Measurements from ENCODE around the gene KRT76. TPM values are rescaled to one million over a fixed set of nuclear protein-coding genes. Genes with fewer than 3 reads are reported as not detected.

Gene KRT76
- not detected for polyA plus RNA-seq (ENCODE audit: insufficient read length)
- long read RNA-seq, donor 1 = 0 reads
- long read RNA-seq, donor 2 = 0 reads
- long read RNA-seq, donor 3 = 0 reads
- long read RNA-seq, donor 4 = 0 reads
- long read RNA-seq, donor 5 = 0 reads
- long read RNA-seq, donor 6 = 0 reads
- long read RNA-seq, donor 7 = 0 reads
- long read RNA-seq, donor 8 = 0 reads

- no peak for DNase-seq
Observed at GRCh38 chr12:52776913-52777395, at the start of gene KRT76. Gene KRT76 (minus strand): TSS chr12:52777345. CDS start chr12:52777291, 54 bp downstream.

- no peak for DNase-seq
Observed at GRCh38 chr12:52825961-52826360, 48.8 kb upstream of the KRT76 start.

GRCh38 chr12:52824741-52825410 lies 47.7 kb upstream of the KRT76 start:
- no peak for DNase-seq

- DNase-seq = no peak
Observed at GRCh38 chr12:52823761-52824450, 46.8 kb upstream of the KRT76 start.

- no peak for DNase-seq
Observed at GRCh38 chr12:52822771-52823510, 45.8 kb upstream of the KRT76 start.

- no peak for DNase-seq
Observed at GRCh38 chr12:52821826-52822660, 44.9 kb upstream of the KRT76 start.

GRCh38 chr12:52821071-52821730 lies 44.1 kb upstream of the KRT76 start:
- DNase-seq = no peak

GRCh38 chr12:52820521-52820920 lies 43.4 kb upstream of the KRT76 start:
- no peak for DNase-seq

GRCh38 chr12:52819731-52820510 lies 42.8 kb upstream of the KRT76 start:
- DNase-seq = no peak

GRCh38 chr12:52818887-52819420 lies 41.8 kb upstream of the KRT76 start:
- DNase-seq = no peak

- DNase-seq = peak; percentile 14
Observed at GRCh38 chr12:52818388-52818787, 41.2 kb upstream of the KRT76 start.

GRCh38 chr12:52817699-52818238 lies 40.6 kb upstream of the KRT76 start:
- DNase-seq = no peak

- DNase-seq = no peak
Observed at GRCh38 chr12:52817003-52817698, 40.0 kb upstream of the KRT76 start.

- DNase-seq = no peak
Observed at GRCh38 chr12:52815676-52816588, 38.8 kb upstream of the KRT76 start.

GRCh38 chr12:52815161-52815560 lies 38.0 kb upstream of the KRT76 start:
- DNase-seq = no peak

- DNase-seq = no peak
Observed at GRCh38 chr12:52814710-52815155, 37.6 kb upstream of the KRT76 start.

- no peak for DNase-seq
Observed at GRCh38 chr12:52813885-52814709, 37.0 kb upstream of the KRT76 start, which contains the start of gene KRT4. Gene KRT4 (minus strand): TSS chr12:52814116. CDS start chr12:52814058, 58 bp downstream.
